ENCODE results near the gene ING5. TPM values are rescaled to one million over a fixed set of nuclear protein-coding genes. Genes with fewer than 3 reads are reported as not detected.

The ING5 gene
- total RNA-seq, 4 donors from 2014 or later: 24.2 to 33.0 (median 26.4) TPM

GRCh38 chr2:241733391-241734207 lies 31.8 kb downstream of the ING5 start:
- no peak for TF ChIP-seq CTCF (IDR thresholded peaks at IDR 0.05)
- DNase-seq (ENCODE audit: low spot score) (no peak), ATAC-seq (ENCODE audit: low FRiP score) (no peak)

- TF ChIP-seq CTCF (IDR thresholded peaks at IDR 0.05): no peak
- no peak for DNase-seq (ENCODE audit: low spot score)
- ATAC-seq (ENCODE audit: low FRiP score): no peak
These were observed 32.3 kb downstream of the ING5 start for GRCh38 chr2:241734208-241734466.

GRCh38 chr2:241734467-241735208 lies 32.8 kb downstream of the ING5 start, which contains the start of gene D2HGDH:
Gene D2HGDH, plus strand, starts transcription at chr2:241734630. Its CDS starts 595 bp downstream, at chr2:241735225.
- peak; percentile 94 for DNase-seq (ENCODE audit: low spot score)
- peak; percentile 96 for ATAC-seq (ENCODE audit: low FRiP score)
- no peak for TF ChIP-seq CTCF (IDR thresholded peaks at IDR 0.05)

- DNase-seq (ENCODE audit: low spot score): no peak
- no peak for ATAC-seq (ENCODE audit: low FRiP score)
- no peak for TF ChIP-seq CTCF (IDR thresholded peaks at IDR 0.05)
These were observed 34.3 kb downstream of the ING5 start for GRCh38 chr2:241736111-241736510.

- DNase-seq (ENCODE audit: low spot score): no peak
- ATAC-seq (ENCODE audit: low FRiP score): no peak
- no peak for TF ChIP-seq CTCF (IDR thresholded peaks at IDR 0.05)
These were observed 36.3 kb downstream of the ING5 start for GRCh38 chr2:241738040-241738686.

GRCh38 chr2:241739177-241739576 lies 37.3 kb downstream of the ING5 start:
- TF ChIP-seq CTCF (IDR thresholded peaks at IDR 0.05): no peak
- no peak for ATAC-seq (ENCODE audit: low FRiP score)
- no peak for DNase-seq (ENCODE audit: low spot score)
